HEK293T (cell line): ENCODE data around the gene CFLAR.

Experiments
- BHLHE40 ChIP-seq: fragments of 450-650 bp; IDR thresholded peaks from 2 replicates; pipeline ENCODE4 v1.6.1; 2016; ENCODE audit warnings: mild to moderate bottlenecking, moderate library complexity, borderline replicate concordance
- CTBP1 ChIP-seq: fragments of 450-650 bp; IDR thresholded peaks from 2 replicates; pipeline ENCODE4 v1.6.1; 2016; ENCODE audit warnings: borderline replicate concordance
- ELF4 ChIP-seq: fragments of 450-650 bp; IDR thresholded peaks from 2 replicates; pipeline ENCODE4 v1.6.1; 2017; ENCODE audit warnings: antibody characterized with exemption
- FOXA1 ChIP-seq: fragments of 450-650 bp; IDR thresholded peaks from 2 replicates; pipeline ENCODE4 v1.6.1; 2016; ENCODE audit warnings: mild to moderate bottlenecking
- FOXK2 ChIP-seq: fragments of 450-650 bp; IDR thresholded peaks from 2 replicates; pipeline ENCODE4 v1.6.1; 2016; ENCODE audit warnings: mild to moderate bottlenecking
- FOXM1 ChIP-seq: fragments of 450-650 bp; IDR thresholded peaks from 2 replicates; pipeline ENCODE4 v1.6.1; 2017; ENCODE audit warnings: mild to moderate bottlenecking, borderline replicate concordance
- HDGF ChIP-seq: fragments of 450-650 bp; IDR thresholded peaks from 2 replicates; pipeline ENCODE4 v1.6.1; 2017; ENCODE audit warnings: antibody characterized with exemption, borderline replicate concordance
- L3MBTL2 ChIP-seq: fragments of 450-650 bp; conservative IDR thresholded peaks from 2 replicates; pipeline ENCODE4 v1.6.1; 2016; ENCODE audit warnings: mild to moderate bottlenecking
- NFRKB ChIP-seq: fragments of 450-650 bp; IDR thresholded peaks from 2 replicates; pipeline ENCODE4 v1.6.1; 2016; ENCODE audit warnings: mild to moderate bottlenecking, moderate library complexity
- SP1 ChIP-seq: fragments of 450-650 bp; IDR thresholded peaks from 2 replicates; pipeline ENCODE4 v1.6.1; 2017
- SUZ12 ChIP-seq: fragments of 450-650 bp; IDR thresholded peaks from 2 replicates; pipeline ENCODE4 v1.6.1; 2016; ENCODE audit warnings: mild to moderate bottlenecking
- TARDBP ChIP-seq: fragments of 450-650 bp; IDR thresholded peaks from 2 replicates; pipeline ENCODE4 v1.6.1; 2016
- ZNF384 ChIP-seq: fragments of 450-650 bp; IDR thresholded peaks from 2 replicates; pipeline ENCODE4 v1.6.1; 2016
- TF ChIP-seq, protein P1 (sequence below): fragments of 450-650 bp; IDR thresholded peaks from 2 replicates; pipeline ENCODE4 v1.6.1; 2016

DNA sequence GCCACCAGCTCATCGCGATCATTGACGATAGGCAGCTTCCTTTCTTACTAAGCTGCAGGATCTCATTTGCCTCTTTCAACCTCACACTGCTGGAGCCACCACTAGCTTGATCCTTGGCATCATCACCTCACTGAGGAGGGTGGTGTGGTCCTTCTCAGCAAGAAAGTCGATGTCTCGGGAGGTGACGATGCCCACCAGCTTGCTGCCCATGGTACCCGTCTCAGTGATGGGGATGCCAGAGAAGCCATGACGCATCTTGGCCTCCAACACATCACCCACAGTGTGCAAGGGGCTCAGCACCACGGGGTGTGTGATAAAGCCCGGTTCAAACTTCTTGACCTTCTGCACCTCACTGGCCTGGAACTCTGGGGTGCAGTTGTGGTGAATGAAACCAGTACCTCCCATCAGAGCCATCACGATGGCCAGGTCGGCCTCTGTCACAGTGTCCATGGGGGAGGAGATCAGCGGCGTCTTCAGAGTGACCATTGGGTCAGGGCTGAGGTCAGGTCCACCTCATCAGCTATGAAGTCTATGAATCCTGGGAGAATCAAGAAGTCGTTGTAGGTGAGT, 22.5 kb downstream of the CFLAR start:
- TF ChIP-seq SUZ12 (no peak), TARDBP (no peak), ELF4 (no peak), CTBP1 (no peak), L3MBTL2 (no peak), ZNF384 (no peak), BHLHE40 (no peak), FOXK2 (no peak), FOXM1 (no peak), FOXA1 (no peak), HDGF (no peak), NFRKB (no peak), SP1 (no peak)
- TF ChIP-seq, protein P1, sequence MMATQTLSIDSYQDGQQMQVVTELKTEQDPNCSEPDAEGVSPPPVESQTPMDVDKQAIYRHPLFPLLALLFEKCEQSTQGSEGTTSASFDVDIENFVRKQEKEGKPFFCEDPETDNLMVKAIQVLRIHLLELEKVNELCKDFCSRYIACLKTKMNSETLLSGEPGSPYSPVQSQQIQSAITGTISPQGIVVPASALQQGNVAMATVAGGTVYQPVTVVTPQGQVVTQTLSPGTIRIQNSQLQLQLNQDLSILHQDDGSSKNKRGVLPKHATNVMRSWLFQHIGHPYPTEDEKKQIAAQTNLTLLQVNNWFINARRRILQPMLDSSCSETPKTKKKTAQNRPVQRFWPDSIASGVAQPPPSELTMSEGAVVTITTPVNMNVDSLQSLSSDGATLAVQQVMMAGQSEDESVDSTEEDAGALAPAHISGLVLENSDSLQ: no peak
